Stomach (tissue), 4 donors: ENCODE measurements around the gene CA14.

Experiments
- CTCF ChIP-seq, 7 experiments: fragments of 450-650 bp in 4 of 7; fragments of 200-600 bp in 3 of 7; sonication (generic) in 3 of 7; IDR thresholded peaks; one replicate each; pipeline ENCODE4 v1.5.1; 2016 to 2019; ENCODE audit warnings: antibody characterized with exemption in 7 of 7, control low read depth in 2 of 7, mild to moderate bottlenecking in 1 of 7
- POLR2A ChIP-seq, 4 donors: fragments of 450-650 bp; IDR thresholded peaks; one replicate each; pipeline ENCODE4 v1.6.1; 2016; ENCODE audit warnings: antibody characterized with exemption in 4 of 4, control low read depth in 2 of 4, mild to moderate bottlenecking in 1 of 4, moderate library complexity in 1 of 4
- POLR2AphosphoS5 ChIP-seq, 3 donors: sonication (generic); formaldehyde crosslinking; IDR thresholded peaks; one replicate each; pipeline ENCODE4 v1.6.1; 2016; ENCODE audit warnings: antibody characterized with exemption in 3 of 3

- TF ChIP-seq POLR2A (IDR thresholded peaks at IDR 0.05), result no peak
- TF ChIP-seq POLR2AphosphoS5 (IDR thresholded peaks at IDR 0.05), result no peak
- TF ChIP-seq CTCF (IDR thresholded peaks at IDR 0.05), result no peak
These were observed 10.3 kb downstream of the CA14 start for GRCh38 chr1:150267896-150268295.
